ENCODE results near the gene PPP6R3. TPM values are rescaled to one million over a fixed set of nuclear protein-coding genes. Genes with fewer than 3 reads are reported as not detected.
"Not testable (repeated sequence)": the region's sequence is repeated elsewhere in the genome, so short reads cannot be mapped to it uniquely, and the experiment has no call there.

PPP6R3 gene
- total and polyA plus RNA-seq, 5 donors: 22.1 to 101 (median 89.7) TPM

- intact Hi-C loops (cut with DNase I): no loop called here
- WGBS: 87% methylated on average over 19 of the region's 19 CpGs
- ATAC-seq (no peak), DNase-seq (no peak)
- Histone ChIP-seq H3K27ac (ENCODE audit: low read length) (no peak overlapping the region), H3K4me3 (ENCODE audit: low read length) (no peak overlapping the region), H3K9me3 (ENCODE audit: control insufficient read depth, low read length) (no peaks in the 10 kb centered on the region), H3K27me3 (ENCODE audit: control insufficient read depth, insufficient read depth) (no peaks in the 10 kb centered on the region), H3K4me1 (ENCODE audit: control insufficient read depth, insufficient read depth, low read length) (no peaks in the 10 kb centered on the region)
Measured at GRCh38 chr11:68424101-68424632, 36.4 kb upstream of the PPP6R3 start.

DNA sequence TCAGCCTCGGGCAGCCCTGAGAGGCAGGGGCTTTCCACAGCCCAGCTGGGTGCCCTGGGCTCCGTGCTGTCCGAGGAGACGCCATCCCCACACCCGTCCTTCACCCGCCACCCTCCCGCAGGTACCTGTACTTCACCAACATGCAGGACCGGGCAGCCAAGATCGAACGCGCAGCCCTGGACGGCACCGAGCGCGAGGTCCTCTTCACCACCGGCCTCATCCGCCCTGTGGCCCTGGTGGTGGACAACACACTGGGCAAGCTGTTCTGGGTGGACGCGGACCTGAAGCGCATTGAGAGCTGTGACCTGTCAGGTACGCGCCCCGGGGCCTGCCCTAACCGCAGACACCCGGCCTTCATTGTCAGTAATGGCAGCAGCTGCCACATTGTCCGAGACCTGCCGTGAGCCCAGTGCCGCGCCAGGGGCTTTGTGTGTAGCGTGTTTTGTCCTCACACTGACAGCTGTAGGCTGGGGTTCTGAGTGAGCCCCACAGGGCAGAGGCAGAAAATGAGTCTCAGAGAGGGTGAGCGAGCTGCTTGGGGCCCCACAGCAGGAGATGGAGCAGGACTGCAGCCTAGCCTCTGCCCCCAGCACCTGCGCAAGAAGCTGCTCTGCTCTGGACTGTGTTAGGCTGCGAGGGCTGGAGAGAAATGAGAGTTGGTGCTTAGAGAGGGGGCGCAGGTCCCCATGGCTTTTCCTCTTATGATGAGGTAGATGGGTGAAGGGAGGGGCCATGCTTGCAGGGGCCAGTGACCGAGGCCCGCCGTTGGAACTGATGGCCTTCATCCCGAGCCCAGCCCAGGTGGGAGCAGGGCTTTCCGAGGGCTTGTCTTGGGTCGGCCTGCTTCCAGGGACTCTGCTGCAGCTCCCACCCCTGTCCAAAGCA is 35.3 kb upstream of the PPP6R3 start:
- DNase-seq (peak in 1 of 3 donors; percentile 37), ATAC-seq (no peak)
- Histone ChIP-seq H3K27ac (ENCODE audit: low read length) (no peak overlapping the region), H3K4me3 (ENCODE audit: low read length) (no peak overlapping the region), H3K27me3 (ENCODE audit: control insufficient read depth, insufficient read depth) (no peaks in the 10 kb centered on the region), H3K4me1 (ENCODE audit: control insufficient read depth, insufficient read depth, low read length) (no peaks in the 10 kb centered on the region), H3K9me3 (ENCODE audit: control insufficient read depth, low read length) (peaks cover 4% of the 10 kb centered on the region)
- intact Hi-C loops (cut with DNase I): no loop called here
- WGBS: 94% methylated on average over 40 of the region's 40 CpGs

DNA sequence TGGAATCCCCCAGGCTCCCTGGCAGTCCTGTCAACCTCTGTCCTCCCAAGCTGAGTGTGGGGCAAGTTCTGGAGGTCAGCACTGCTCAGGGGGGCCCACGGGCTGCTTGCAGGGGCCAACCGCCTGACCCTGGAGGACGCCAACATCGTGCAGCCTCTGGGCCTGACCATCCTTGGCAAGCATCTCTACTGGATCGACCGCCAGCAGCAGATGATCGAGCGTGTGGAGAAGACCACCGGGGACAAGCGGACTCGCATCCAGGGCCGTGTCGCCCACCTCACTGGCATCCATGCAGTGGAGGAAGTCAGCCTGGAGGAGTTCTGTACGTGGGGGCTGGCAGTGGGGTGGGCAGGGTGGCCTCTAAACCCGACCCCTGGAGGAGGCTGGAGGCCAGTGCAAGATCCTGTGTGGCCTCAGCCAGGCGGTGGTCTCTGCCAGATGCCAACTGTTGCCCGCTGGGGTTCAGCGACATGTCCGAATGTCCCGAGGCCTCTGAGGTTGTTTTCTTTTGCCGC is 34.6 kb upstream of the PPP6R3 start:
- H3K4me1 ChIP-seq (ENCODE audit: control insufficient read depth, insufficient read depth, low read length): no peaks in the 10 kb centered on the region
- DNase-seq (peak in 1 of 3 donors; percentile 58), ATAC-seq (no peak)
- 93% methylated on average over 21 of the region's 21 CpGs for WGBS
- no peak overlapping the region for H3K4me3 ChIP-seq (ENCODE audit: low read length)
- H3K9me3 ChIP-seq (ENCODE audit: control insufficient read depth, low read length): peaks cover 4% of the 10 kb centered on the region
- no peaks in the 10 kb centered on the region for H3K27me3 ChIP-seq (ENCODE audit: control insufficient read depth, insufficient read depth)
- intact Hi-C loops (cut with DNase I): no loop called here
- H3K27ac ChIP-seq (ENCODE audit: low read length): no peak overlapping the region

DNA sequence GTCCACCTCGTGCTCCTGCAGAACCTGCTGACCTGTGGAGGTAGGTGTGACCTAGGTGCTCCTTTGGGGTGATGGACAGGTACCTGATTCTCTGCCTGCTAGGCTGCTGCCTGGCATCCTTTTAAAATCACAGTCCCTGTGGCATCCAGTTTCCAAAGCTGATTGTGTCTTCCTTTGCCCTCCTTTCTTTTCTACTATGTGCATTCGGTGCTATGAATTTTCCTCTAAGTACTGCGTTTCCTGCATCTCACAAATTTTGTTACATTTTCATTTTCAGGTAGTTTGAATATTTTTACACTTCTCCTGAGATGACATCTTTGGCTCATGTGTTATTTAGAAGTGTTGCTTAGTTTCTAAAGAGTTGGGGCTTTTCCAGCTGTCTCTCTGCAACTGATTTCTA is 30.9 kb upstream of the PPP6R3 start:
- WGBS: 98% methylated on average over 3 of the region's 3 CpGs
- no peak for ATAC-seq
- intact Hi-C loops (cut with DNase I): no loop called here
- H3K4me3 ChIP-seq (ENCODE audit: low read length): no peak overlapping the region
- no peaks in the 10 kb centered on the region for H3K4me1 ChIP-seq (ENCODE audit: control insufficient read depth, insufficient read depth, low read length)
- H3K9me3 ChIP-seq (ENCODE audit: control insufficient read depth, low read length): peaks cover 4% of the 10 kb centered on the region
- DNase-seq: no peak
- no peaks in the 10 kb centered on the region for H3K27me3 ChIP-seq (ENCODE audit: control insufficient read depth, insufficient read depth)
- no peak overlapping the region for H3K27ac ChIP-seq (ENCODE audit: low read length)

- no peak for DNase-seq
- H3K4me3 ChIP-seq (ENCODE audit: low read length): no peak overlapping the region
- H3K4me1 ChIP-seq (ENCODE audit: control insufficient read depth, insufficient read depth, low read length): no peaks in the 10 kb centered on the region
- no peak for ATAC-seq
- H3K9me3 ChIP-seq (ENCODE audit: control insufficient read depth, low read length): peaks cover 4% of the 10 kb centered on the region
- no peak overlapping the region for H3K27ac ChIP-seq (ENCODE audit: low read length)
- H3K27me3 ChIP-seq (ENCODE audit: control insufficient read depth, insufficient read depth): no peaks in the 10 kb centered on the region
- intact Hi-C loops (cut with DNase I): no loop called here
- WGBS: over 99% methylated on average over 5 of the region's 5 CpGs
Measured at GRCh38 chr11:68430384-68430783, 30.2 kb upstream of the PPP6R3 start.

- no peak overlapping the region for H3K4me3 ChIP-seq (ENCODE audit: low read length)
- no peaks in the 10 kb centered on the region for H3K4me1 ChIP-seq (ENCODE audit: control insufficient read depth, insufficient read depth, low read length)
- intact Hi-C loops (cut with DNase I): no loop called here
- H3K27me3 ChIP-seq (ENCODE audit: control insufficient read depth, insufficient read depth): no peaks in the 10 kb centered on the region
- no peak for DNase-seq
- peaks cover 4% of the 10 kb centered on the region for H3K9me3 ChIP-seq (ENCODE audit: control insufficient read depth, low read length)
- ATAC-seq: no peak
- H3K27ac ChIP-seq (ENCODE audit: low read length): no peak overlapping the region
- 95% methylated on average over 3 of the region's 3 CpGs for WGBS
Measured at GRCh38 chr11:68430801-68431200, 29.8 kb upstream of the PPP6R3 start.

- intact Hi-C loops (cut with DNase I): no loop called here
- peaks cover 4% of the 10 kb centered on the region for H3K9me3 ChIP-seq (ENCODE audit: control insufficient read depth, low read length)
- H3K4me3 ChIP-seq (ENCODE audit: low read length): no peak overlapping the region
- H3K4me1 ChIP-seq (ENCODE audit: control insufficient read depth, insufficient read depth, low read length): no peaks in the 10 kb centered on the region
- ATAC-seq: peak; percentile 6 to 20
- no peak for DNase-seq
- H3K27ac ChIP-seq (ENCODE audit: low read length): no peak overlapping the region
- 70% methylated on average over 24 of the region's 24 CpGs for WGBS
- H3K27me3 ChIP-seq (ENCODE audit: control insufficient read depth, insufficient read depth): no peaks in the 10 kb centered on the region
Measured at GRCh38 chr11:68431984-68432645, 28.4 kb upstream of the PPP6R3 start.

DNA sequence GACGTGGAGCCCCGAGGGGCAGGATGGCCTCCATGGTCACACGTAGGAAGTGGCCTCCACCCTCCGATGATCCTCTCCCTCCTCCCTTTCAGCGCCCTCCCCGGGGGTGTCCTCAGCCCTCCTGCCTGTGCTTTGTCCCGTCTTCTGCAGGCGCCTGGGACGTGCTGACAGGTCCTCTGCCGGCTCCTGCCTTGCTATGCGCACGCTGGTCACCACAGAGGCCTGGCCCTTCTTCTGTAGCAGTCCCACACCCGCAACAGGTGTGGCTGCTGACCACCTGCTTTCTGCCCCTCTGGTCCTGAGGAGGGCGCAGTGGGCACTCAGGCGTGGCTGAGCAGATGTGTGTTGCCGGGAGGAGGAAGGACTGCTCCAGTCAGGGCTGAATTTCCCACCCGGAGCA is 27.7 kb upstream of the PPP6R3 start:
- WGBS: 56% methylated on average over 17 of the region's 17 CpGs
- no peak overlapping the region for H3K27ac ChIP-seq (ENCODE audit: low read length)
- ATAC-seq: peak; percentile 20 to 70

GRCh38 chr11:68433541-68433940 is 27.0 kb upstream of the PPP6R3 start:
- no peak for ATAC-seq
- Histone ChIP-seq H3K4me3 (ENCODE audit: low read length) (no peak overlapping the region), H3K27me3 (ENCODE audit: control insufficient read depth, insufficient read depth) (no peaks in the 10 kb centered on the region), H3K27ac (ENCODE audit: low read length) (no peak overlapping the region), H3K4me1 (ENCODE audit: control insufficient read depth, insufficient read depth, low read length) (peaks cover 3% of the 10 kb centered on the region), H3K9me3 (ENCODE audit: control insufficient read depth, low read length) (peaks cover 4% of the 10 kb centered on the region)
- WGBS: 92% methylated on average over 31 of the region's 31 CpGs
- intact Hi-C loops (cut with DNase I): no loop called here
- no peak for DNase-seq

More for the DNA sequence above, 27.7 kb upstream of the PPP6R3 start:
- H3K4me3 ChIP-seq (ENCODE audit: low read length): no peak overlapping the region
- peaks cover 4% of the 10 kb centered on the region for H3K9me3 ChIP-seq (ENCODE audit: control insufficient read depth, low read length)
- peak in 2 of 3 donors; percentile 83 to 84 for DNase-seq
- H3K4me1 ChIP-seq (ENCODE audit: control insufficient read depth, insufficient read depth, low read length): peaks cover under 1% of the 10 kb centered on the region
- intact Hi-C loops (cut with DNase I): no loop called here
- H3K27me3 ChIP-seq (ENCODE audit: control insufficient read depth, insufficient read depth): no peaks in the 10 kb centered on the region

GRCh38 chr11:68434159-68434558 is 26.4 kb upstream of the PPP6R3 start:
- ATAC-seq; intact Hi-C loops (cut with DNase I); H3K9me3 ChIP-seq (ENCODE audit: control insufficient read depth, low read length); H3K4me1 ChIP-seq (ENCODE audit: control insufficient read depth, insufficient read depth, low read length); DNase-seq; H3K27me3 ChIP-seq (ENCODE audit: control insufficient read depth, insufficient read depth); H3K27ac ChIP-seq (ENCODE audit: low read length); H3K4me3 ChIP-seq (ENCODE audit: low read length): not testable (repeated sequence)
- WGBS: 93% methylated on average over 5 of the region's 5 CpGs
